Measurements from ENCODE around the gene COQ8B. TPM values are rescaled to one million over a fixed set of nuclear protein-coding genes. Genes with fewer than 3 reads are reported as not detected.

The COQ8B gene
- total and polyA plus RNA-seq, 2 of the 4 experiments (the other 2 are of a cell fraction) = 14.9 to 23.2 TPM

DNA sequence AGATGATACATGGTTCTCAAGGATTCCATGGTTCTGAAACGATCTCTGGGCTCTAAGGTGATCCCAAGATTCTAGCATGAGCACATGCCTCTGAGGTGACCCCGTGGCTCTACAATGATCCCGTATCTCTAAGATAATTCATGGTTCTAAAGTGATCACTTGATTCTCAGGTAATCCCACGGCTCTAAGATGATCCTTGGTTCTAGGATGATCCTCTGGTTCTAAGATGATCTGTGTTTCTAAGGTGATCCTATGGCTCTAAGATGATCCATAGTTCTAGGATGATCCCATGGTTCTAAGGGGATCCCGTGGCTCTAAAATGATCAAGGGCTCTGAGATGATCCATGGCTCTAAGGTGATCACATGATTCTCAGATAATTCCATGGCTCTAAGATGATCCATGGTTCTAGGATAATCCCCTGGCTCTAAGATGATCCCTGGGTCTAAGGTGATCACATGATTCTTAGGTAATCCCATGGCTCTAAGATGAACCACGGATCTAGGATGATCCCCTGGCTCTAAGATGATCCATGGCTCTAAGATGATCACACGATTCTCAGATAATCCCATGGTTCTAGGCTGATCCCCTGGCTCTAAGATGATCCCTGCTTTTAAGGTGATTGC is 47.6 kb downstream of the COQ8B start:
- no peak overlapping the region for H3K56ac ChIP-seq (ENCODE audit: extremely low read depth, insufficient read depth, low read length)
- no peak for DNase-seq
- H3K18ac ChIP-seq (ENCODE audit: low read depth, low read length) = no peak overlapping the region
- peaks cover under 1% of the 10 kb centered on the region for H3K4me1 ChIP-seq (ENCODE audit: control insufficient read depth, insufficient read depth, low read length)
- no peak overlapping the region for H2BK5ac ChIP-seq (ENCODE audit: low read depth, low read length, poor library complexity, severe bottlenecking)
- H3K79me1 ChIP-seq (ENCODE audit: low read depth in 1 of 2, low read length in 2 of 2) = peaks cover 4 to 21% of the 10 kb centered on the region in 2 experiments; a peak in 3 of 4 replicates
- H3K27ac ChIP-seq (ENCODE audit: insufficient read depth, low read length) = no peak overlapping the region
- in situ Hi-C loops (cut with MboI; ENCODE audit: low sequenced_read_pairs) (loop anchor here (25.0 kb wide), 1 partner anchor 593 kb away; the partner anchor contains the start of gene HNRNPUL1), intact Hi-C loops (cut with micrococcal nuclease) (no loop called here), dilution Hi-C loops (cut with HindIII; ENCODE audit: low sequenced_read_pairs, unreplicated experiment) (no loop called here)
- H2BK20ac ChIP-seq (ENCODE audit: low read depth, low read length) = no peak overlapping the region
- WGBS, 2 experiments (ENCODE audit: extremely low coverage in 2 of 2, insufficient read length in 1 of 2) = 100% methylated on average over 3 of the region's 7 CpGs; no CpG with 5 or more reads in 1 of the 2 experiments
- no peak overlapping the region for H4K5ac ChIP-seq (ENCODE audit: low read depth, low read length)
- no peak overlapping the region for H3K9ac ChIP-seq (ENCODE audit: low read depth, low read length)
- no peak overlapping the region for H4K91ac ChIP-seq (ENCODE audit: insufficient read depth, low read depth, low read length)
- H3K14ac ChIP-seq (replicated peaks; ENCODE audit: low read depth, low read length) = no peak overlapping the region
- ChIA-PET POLR2A (ENCODE audit: unreplicated experiment) (no interaction called here), CTCF (no interaction called here)
- H2BK120ac ChIP-seq (ENCODE audit: low read depth, low read length) = no peak overlapping the region
- H2AK5ac ChIP-seq (ENCODE audit: low read depth, low read length) = no peak overlapping the region
- no peaks in the 10 kb centered on the region for H3K27me3 ChIP-seq (ENCODE audit: control insufficient read depth, insufficient read depth, low read length)
- no peak overlapping the region for H3K4ac ChIP-seq (ENCODE audit: low read depth, low read length)
- H2BK15ac ChIP-seq (ENCODE audit: low read depth, low read length) = no peak overlapping the region
- H3K36me3 ChIP-seq (ENCODE audit: control insufficient read depth, insufficient read depth, low read length) = peaks cover 69% of the 10 kb centered on the region
- peaks cover 2% of the 10 kb centered on the region; the same call in 1 of the 2 replicates for H3K9me3 ChIP-seq (ENCODE audit: control insufficient read depth, insufficient read depth, low read length)
- no peak overlapping the region for H2AFZ ChIP-seq (replicated peaks; ENCODE audit: low read length, poor library complexity)
- H3K9me1 ChIP-seq (ENCODE audit: insufficient read depth, low read length) = peaks cover 16% of the 10 kb centered on the region
- H4K8ac ChIP-seq (ENCODE audit: low read depth in 2 of 2, low read length in 2 of 2) = no peak overlapping the region
- no peak overlapping the region for H3K23ac ChIP-seq (ENCODE audit: low read depth, low read length)
- no peak overlapping the region for H3K4me3 ChIP-seq (ENCODE audit: insufficient read depth, low read depth, low read length)
- H4K20me1 ChIP-seq (ENCODE audit: insufficient read depth, low read length) = 0 out of 2 replicates have a peak, but pooled peaks cover 6% of the 10 kb centered on the region
- no peak overlapping the region for H3K4me2 ChIP-seq (ENCODE audit: low read depth, low read length)
- H2AK9ac ChIP-seq (replicated peaks; ENCODE audit: low read depth, low read length, poor library complexity) = no peak overlapping the region
- TF ChIP-seq BHLHE40 (IDR thresholded peaks at IDR 0.05; ENCODE audit: low read depth, low read length) = no peak
- no peak for TF ChIP-seq MAZ (IDR thresholded peaks at IDR 0.05; ENCODE audit: borderline replicate concordance, low read depth, low read length)
- no peak for TF ChIP-seq CHD1 (IDR thresholded peaks at IDR 0.05; ENCODE audit: low read depth, low read length)
- no TSS peak for BruUV-seq (replicated peaks)
- no peak for ATAC-seq (ENCODE audit: low read depth)

Data from IMR-90 (cell line).